ENCODE measurements around the gene JMJD4. TPM values are rescaled to one million over a fixed set of nuclear protein-coding genes. Genes with fewer than 3 reads are reported as not detected.

The JMJD4 gene
- total and polyA plus RNA-seq, 9 of the 15 experiments (the other 6 are each of a cell fraction or from before 2014, with no cell fraction given) = 1.4 to 42.6 (median 29.2) TPM

DNA sequence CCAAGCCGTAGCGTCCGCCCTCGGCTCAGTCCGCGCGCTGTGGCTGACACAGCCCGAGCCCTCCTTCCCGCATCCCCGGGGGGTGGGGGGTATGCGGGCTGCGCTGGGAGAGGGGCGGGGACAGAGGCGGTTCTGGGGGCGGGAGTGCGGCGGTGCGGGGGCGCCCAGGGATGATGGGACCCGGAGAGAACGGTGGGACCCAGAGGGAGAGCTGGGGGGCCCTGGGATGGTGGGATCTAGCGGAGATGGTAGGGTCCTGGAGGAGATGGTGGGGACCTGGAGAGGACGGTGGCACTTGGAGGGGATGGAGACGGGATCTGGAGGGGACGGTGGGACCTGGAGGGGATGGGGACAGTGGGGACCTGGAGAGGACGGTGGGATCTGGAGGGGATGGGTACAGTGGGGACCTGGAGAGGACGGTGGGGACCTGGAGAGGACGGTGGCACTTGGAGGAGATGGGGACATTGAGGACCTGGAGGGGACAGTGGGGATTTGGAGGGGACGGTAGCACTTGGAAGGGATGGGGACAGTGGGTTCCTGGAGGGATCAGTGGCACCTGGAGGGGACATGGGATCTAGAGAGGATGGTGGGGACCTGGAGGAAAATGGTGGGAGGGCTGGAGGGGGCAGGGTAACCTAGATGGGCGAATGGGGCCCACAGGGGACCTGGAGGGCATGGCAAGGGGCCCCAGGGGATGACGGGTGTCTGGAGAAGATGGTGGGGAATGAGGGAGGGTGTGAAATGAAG is 610 bp upstream of the JMJD4 start:
- Histone ChIP-seq H2AFZ (ENCODE audit: low read depth, low read length) (peak overlapping the region; percentile 97), H3K9ac (ENCODE audit: insufficient read depth in 1 of 2, low read depth in 2 of 2, low read length in 2 of 2) (peak overlapping the region; percentile 88 to 91), H3K36me3 (ENCODE audit: control insufficient read depth, insufficient read depth, low read length) (peaks cover 33% of the 10 kb centered on the region; the same call in 2 of the 3 replicates), H3K4me3 (peak overlapping the region; percentile 100), H3K9me3 (replicated peaks; ENCODE audit: control insufficient read depth, insufficient read depth, low read depth, low read length) (no peaks in the 10 kb centered on the region), H3K27ac (ENCODE audit: extremely low read depth, low read depth, low read length) (peak overlapping the region; percentile 81), H4K20me1 (replicated peaks; ENCODE audit: control insufficient read depth, insufficient read depth, low read length) (peaks cover 10% of the 10 kb centered on the region), H3K4me1 (replicated peaks in 1 of 2; ENCODE audit: control insufficient read depth in 2 of 2, insufficient read depth in 2 of 2, low read length in 2 of 2) (peaks cover 4 to 52% of the 10 kb centered on the region in 2 experiments; a peak in 3 of 5 replicates), H3K79me2 (ENCODE audit: control insufficient read depth, insufficient read depth, low read length) (peaks cover 74% of the 10 kb centered on the region), H3K4me2 (ENCODE audit: insufficient read depth, low read length) (peak overlapping the region; percentile 100), H3K27me3 (ENCODE audit: control insufficient read depth in 2 of 2, insufficient read depth in 2 of 2, low read length in 2 of 2) (no peaks in the 10 kb centered on the region), H3K9me1 (ENCODE audit: control insufficient read depth, insufficient read depth, low read length) (no peaks in the 10 kb centered on the region)
- FAIRE-seq (no peak), DNase-seq (ENCODE audit: extremely low read depth in 1 of 4, low spot score in 3 of 4) (no peak), ATAC-seq (no peak; the same call in 2 of the 3 replicates)
- ChIA-PET CTCF (ENCODE audit: low intra/inter-chr PET ratio) (no interaction called here), POLR2A (interaction anchor here (0.6 to 1.0 kb wide), 2 partner anchors 180 to 213 kb away, joined by 3 read pairs; no protein-coding TSS in a partner anchor)
- 4% methylated on average over 21 of the region's 31 CpGs for WGBS (ENCODE audit: insufficient coverage, low coverage, missing lambda C conversion rate)
- no TSS peak for BruUV-seq (replicated peaks)
- in situ Hi-C loops (cut with MboI) (no loop called here), intact Hi-C loops (cut with micrococcal nuclease) (no loop called here)
- no peak for TF ChIP-seq ZFP36 (IDR thresholded peaks at IDR 0.05; ENCODE audit: low read depth, low read length, partially characterized antibody)
- TF ChIP-seq, protein P1, sequence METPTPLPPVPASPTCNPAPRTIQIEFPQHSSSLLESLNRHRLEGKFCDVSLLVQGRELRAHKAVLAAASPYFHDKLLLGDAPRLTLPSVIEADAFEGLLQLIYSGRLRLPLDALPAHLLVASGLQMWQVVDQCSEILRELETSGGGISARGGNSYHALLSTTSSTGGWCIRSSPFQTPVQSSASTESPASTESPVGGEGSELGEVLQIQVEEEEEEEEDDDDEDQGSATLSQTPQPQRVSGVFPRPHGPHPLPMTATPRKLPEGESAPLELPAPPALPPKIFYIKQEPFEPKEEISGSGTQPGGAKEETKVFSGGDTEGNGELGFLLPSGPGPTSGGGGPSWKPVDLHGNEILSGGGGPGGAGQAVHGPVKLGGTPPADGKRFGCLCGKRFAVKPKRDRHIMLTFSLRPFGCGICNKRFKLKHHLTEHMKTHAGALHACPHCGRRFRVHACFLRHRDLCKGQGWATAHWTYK (CRISPR knock-in tag; IDR thresholded peaks at IDR 0.05) = peak; percentile 8; the same call in 1 of the 2 replicates
- TF ChIP-seq ZNF764 (CRISPR knock-in tag; IDR thresholded peaks at IDR 0.05; ENCODE audit: low read depth) = no peak
- no peak for TF ChIP-seq SNRNP70 (optimal IDR thresholded peaks at IDR 0.05; ENCODE audit: low read depth, low read length)
- peak; percentile 71 for TF ChIP-seq PHF8 (IDR thresholded peaks at IDR 0.05; ENCODE audit: borderline replicate concordance, low read length)
- TF ChIP-seq, protein P2, sequence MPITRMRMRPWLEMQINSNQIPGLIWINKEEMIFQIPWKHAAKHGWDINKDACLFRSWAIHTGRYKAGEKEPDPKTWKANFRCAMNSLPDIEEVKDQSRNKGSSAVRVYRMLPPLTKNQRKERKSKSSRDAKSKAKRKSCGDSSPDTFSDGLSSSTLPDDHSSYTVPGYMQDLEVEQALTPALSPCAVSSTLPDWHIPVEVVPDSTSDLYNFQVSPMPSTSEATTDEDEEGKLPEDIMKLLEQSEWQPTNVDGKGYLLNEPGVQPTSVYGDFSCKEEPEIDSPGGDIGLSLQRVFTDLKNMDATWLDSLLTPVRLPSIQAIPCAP (CRISPR knock-in tag; IDR thresholded peaks at IDR 0.05; ENCODE audit: borderline replicate concordance) = no peak
- TF ChIP-seq, protein P3, sequence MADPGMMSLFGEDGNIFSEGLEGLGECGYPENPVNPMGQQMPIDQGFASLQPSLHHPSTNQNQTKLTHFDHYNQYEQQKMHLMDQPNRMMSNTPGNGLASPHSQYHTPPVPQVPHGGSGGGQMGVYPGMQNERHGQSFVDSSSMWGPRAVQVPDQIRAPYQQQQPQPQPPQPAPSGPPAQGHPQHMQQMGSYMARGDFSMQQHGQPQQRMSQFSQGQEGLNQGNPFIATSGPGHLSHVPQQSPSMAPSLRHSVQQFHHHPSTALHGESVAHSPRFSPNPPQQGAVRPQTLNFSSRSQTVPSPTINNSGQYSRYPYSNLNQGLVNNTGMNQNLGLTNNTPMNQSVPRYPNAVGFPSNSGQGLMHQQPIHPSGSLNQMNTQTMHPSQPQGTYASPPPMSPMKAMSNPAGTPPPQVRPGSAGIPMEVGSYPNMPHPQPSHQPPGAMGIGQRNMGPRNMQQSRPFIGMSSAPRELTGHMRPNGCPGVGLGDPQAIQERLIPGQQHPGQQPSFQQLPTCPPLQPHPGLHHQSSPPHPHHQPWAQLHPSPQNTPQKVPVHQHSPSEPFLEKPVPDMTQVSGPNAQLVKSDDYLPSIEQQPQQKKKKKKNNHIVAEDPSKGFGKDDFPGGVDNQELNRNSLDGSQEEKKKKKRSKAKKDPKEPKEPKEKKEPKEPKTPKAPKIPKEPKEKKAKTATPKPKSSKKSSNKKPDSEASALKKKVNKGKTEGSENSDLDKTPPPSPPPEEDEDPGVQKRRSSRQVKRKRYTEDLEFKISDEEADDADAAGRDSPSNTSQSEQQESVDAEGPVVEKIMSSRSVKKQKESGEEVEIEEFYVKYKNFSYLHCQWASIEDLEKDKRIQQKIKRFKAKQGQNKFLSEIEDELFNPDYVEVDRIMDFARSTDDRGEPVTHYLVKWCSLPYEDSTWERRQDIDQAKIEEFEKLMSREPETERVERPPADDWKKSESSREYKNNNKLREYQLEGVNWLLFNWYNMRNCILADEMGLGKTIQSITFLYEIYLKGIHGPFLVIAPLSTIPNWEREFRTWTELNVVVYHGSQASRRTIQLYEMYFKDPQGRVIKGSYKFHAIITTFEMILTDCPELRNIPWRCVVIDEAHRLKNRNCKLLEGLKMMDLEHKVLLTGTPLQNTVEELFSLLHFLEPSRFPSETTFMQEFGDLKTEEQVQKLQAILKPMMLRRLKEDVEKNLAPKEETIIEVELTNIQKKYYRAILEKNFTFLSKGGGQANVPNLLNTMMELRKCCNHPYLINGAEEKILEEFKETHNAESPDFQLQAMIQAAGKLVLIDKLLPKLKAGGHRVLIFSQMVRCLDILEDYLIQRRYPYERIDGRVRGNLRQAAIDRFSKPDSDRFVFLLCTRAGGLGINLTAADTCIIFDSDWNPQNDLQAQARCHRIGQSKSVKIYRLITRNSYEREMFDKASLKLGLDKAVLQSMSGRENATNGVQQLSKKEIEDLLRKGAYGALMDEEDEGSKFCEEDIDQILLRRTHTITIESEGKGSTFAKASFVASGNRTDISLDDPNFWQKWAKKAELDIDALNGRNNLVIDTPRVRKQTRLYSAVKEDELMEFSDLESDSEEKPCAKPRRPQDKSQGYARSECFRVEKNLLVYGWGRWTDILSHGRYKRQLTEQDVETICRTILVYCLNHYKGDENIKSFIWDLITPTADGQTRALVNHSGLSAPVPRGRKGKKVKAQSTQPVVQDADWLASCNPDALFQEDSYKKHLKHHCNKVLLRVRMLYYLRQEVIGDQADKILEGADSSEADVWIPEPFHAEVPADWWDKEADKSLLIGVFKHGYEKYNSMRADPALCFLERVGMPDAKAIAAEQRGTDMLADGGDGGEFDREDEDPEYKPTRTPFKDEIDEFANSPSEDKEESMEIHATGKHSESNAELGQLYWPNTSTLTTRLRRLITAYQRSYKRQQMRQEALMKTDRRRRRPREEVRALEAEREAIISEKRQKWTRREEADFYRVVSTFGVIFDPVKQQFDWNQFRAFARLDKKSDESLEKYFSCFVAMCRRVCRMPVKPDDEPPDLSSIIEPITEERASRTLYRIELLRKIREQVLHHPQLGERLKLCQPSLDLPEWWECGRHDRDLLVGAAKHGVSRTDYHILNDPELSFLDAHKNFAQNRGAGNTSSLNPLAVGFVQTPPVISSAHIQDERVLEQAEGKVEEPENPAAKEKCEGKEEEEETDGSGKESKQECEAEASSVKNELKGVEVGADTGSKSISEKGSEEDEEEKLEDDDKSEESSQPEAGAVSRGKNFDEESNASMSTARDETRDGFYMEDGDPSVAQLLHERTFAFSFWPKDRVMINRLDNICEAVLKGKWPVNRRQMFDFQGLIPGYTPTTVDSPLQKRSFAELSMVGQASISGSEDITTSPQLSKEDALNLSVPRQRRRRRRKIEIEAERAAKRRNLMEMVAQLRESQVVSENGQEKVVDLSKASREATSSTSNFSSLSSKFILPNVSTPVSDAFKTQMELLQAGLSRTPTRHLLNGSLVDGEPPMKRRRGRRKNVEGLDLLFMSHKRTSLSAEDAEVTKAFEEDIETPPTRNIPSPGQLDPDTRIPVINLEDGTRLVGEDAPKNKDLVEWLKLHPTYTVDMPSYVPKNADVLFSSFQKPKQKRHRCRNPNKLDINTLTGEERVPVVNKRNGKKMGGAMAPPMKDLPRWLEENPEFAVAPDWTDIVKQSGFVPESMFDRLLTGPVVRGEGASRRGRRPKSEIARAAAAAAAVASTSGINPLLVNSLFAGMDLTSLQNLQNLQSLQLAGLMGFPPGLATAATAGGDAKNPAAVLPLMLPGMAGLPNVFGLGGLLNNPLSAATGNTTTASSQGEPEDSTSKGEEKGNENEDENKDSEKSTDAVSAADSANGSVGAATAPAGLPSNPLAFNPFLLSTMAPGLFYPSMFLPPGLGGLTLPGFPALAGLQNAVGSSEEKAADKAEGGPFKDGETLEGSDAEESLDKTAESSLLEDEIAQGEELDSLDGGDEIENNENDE (IDR thresholded peaks at IDR 0.05; ENCODE audit: low read depth, low read length) = no peak
